Right atrium auricular region (tissue), 2 donors: ENCODE results near the gene CDK5RAP1. TPM values are rescaled to one million over a fixed set of nuclear protein-coding genes. Genes with fewer than 3 reads are reported as not detected.
A peak's percentile ranks its signal among the peaks of the same experiment; 100 is the strongest.

Experiments
- DNase-seq: peaks from one replicate; pipeline ENCODE4 v3.0.0-alpha.2; 2019; ENCODE audit warnings: low spot score
- H3K27ac ChIP-seq, 2 donors: fragments of 200-600 bp; sonication (generic); 1 replicate in 1 of 2; 2 replicates in 1 of 2; pipeline ENCODE4 v1.5.1; 2016 to 2019
- H3K27me3 ChIP-seq, 2 donors: fragments of 200-600 bp; sonication (generic); one replicate each; pipeline versions ENCODE4 v1.5.1 to v1.6.0; 2017 to 2019
- H3K36me3 ChIP-seq: fragments of 200-600 bp; sonication (generic); one replicate; pipeline ENCODE4 v1.5.1; 2016
- H3K4me1 ChIP-seq, 2 donors: fragments of 200-600 bp; sonication (generic); one replicate each; pipeline versions ENCODE4 v1.5.1 to v1.6.0; 2017 to 2019
- H3K4me3 ChIP-seq, 2 donors: fragments of 200-600 bp; sonication (generic); 1 replicate in 1 of 2; 2 replicates in 1 of 2; pipeline ENCODE4 v1.5.1; 2017 to 2019; ENCODE audit warnings: mild to moderate bottlenecking in 1 of 2, moderate library complexity in 1 of 2
- H3K9me3 ChIP-seq, 2 donors: fragments of 200-600 bp; sonication (generic); one replicate each; pipeline ENCODE4 v1.5.1; 2019
- CTCF ChIP-seq, 2 donors: fragments of 200-600 bp; sonication (generic); IDR thresholded peaks; one replicate each; pipeline ENCODE4 v1.5.1; 2019; ENCODE audit warnings: antibody characterized with exemption in 2 of 2
- total RNA-seq, 2 donors: library from RNA; depleted of rRNA; stranded (reverse); fragments of >200 nt; gene quantifications; one replicate each; pipeline ENCODE4 v1.1.0, GENCODE V29; 2016

Gene CDK5RAP1
- total RNA-seq, 2 donors from 2014 or later = 13.9 to 22.8 TPM

GRCh38 chr20:33411711-33412483 lies 10.6 kb upstream of the CDK5RAP1 start:
- H3K4me3 ChIP-seq = no peak overlapping the region
- no peaks in the 10 kb centered on the region for H3K27me3 ChIP-seq
- peaks cover 60% of the 10 kb centered on the region for H3K36me3 ChIP-seq
- no peak for DNase-seq
- peaks cover 0 to 6% of the 10 kb centered on the region in 2 donors for H3K4me1 ChIP-seq
- no peak for TF ChIP-seq CTCF (IDR thresholded peaks at IDR 0.05)
- H3K27ac ChIP-seq = peak overlapping the region in 1 of 2 donors; percentile 17
- no peaks in the 10 kb centered on the region for H3K9me3 ChIP-seq

GRCh38 chr20:33411242-33411641 lies 9.9 kb upstream of the CDK5RAP1 start:
- DNase-seq = no peak
- no peak overlapping the region for H3K27ac ChIP-seq
- no peaks in the 10 kb centered on the region for H3K9me3 ChIP-seq
- no peaks in the 10 kb centered on the region for H3K27me3 ChIP-seq
- TF ChIP-seq CTCF (IDR thresholded peaks at IDR 0.05) = no peak
- peaks cover 0 to 2% of the 10 kb centered on the region in 2 donors for H3K4me1 ChIP-seq
- no peak overlapping the region for H3K4me3 ChIP-seq
- peaks cover 64% of the 10 kb centered on the region for H3K36me3 ChIP-seq

- TF ChIP-seq CTCF (IDR thresholded peaks at IDR 0.05) = no peak
- peaks cover 61% of the 10 kb centered on the region for H3K36me3 ChIP-seq
Measured at GRCh38 chr20:33410081-33410742, 8.9 kb upstream of the CDK5RAP1 start.

GRCh38 chr20:33408716-33409654 lies 7.7 kb upstream of the CDK5RAP1 start:
- Histone ChIP-seq H3K27ac (no peak overlapping the region), H3K4me1 (no peaks in the 10 kb centered on the region), H3K27me3 (no peaks in the 10 kb centered on the region), H3K9me3 (no peaks in the 10 kb centered on the region), H3K36me3 (peaks cover 56% of the 10 kb centered on the region), H3K4me3 (no peak overlapping the region)
- no peak for DNase-seq
- TF ChIP-seq CTCF (IDR thresholded peaks at IDR 0.05) = no peak

More at GRCh38 chr20:33410081-33410742, 8.9 kb upstream of the CDK5RAP1 start:
- no peaks in the 10 kb centered on the region for H3K27me3 ChIP-seq
- H3K9me3 ChIP-seq = no peaks in the 10 kb centered on the region
- no peak for DNase-seq
- H3K4me1 ChIP-seq = no peaks in the 10 kb centered on the region
- H3K27ac ChIP-seq = no peak overlapping the region
- H3K4me3 ChIP-seq = no peak overlapping the region

- DNase-seq = no peak
- no peaks in the 10 kb centered on the region for H3K4me1 ChIP-seq
- no peaks in the 10 kb centered on the region for H3K9me3 ChIP-seq
- no peak for TF ChIP-seq CTCF (IDR thresholded peaks at IDR 0.05)
- peaks cover 56% of the 10 kb centered on the region for H3K36me3 ChIP-seq
- no peaks in the 10 kb centered on the region for H3K27me3 ChIP-seq
- no peak overlapping the region for H3K4me3 ChIP-seq
- H3K27ac ChIP-seq = no peak overlapping the region
Measured at GRCh38 chr20:33408313-33408712, 7.0 kb upstream of the CDK5RAP1 start.
